Measurements from ENCODE around the gene INPP5A.

The INPP5A gene

DNA sequence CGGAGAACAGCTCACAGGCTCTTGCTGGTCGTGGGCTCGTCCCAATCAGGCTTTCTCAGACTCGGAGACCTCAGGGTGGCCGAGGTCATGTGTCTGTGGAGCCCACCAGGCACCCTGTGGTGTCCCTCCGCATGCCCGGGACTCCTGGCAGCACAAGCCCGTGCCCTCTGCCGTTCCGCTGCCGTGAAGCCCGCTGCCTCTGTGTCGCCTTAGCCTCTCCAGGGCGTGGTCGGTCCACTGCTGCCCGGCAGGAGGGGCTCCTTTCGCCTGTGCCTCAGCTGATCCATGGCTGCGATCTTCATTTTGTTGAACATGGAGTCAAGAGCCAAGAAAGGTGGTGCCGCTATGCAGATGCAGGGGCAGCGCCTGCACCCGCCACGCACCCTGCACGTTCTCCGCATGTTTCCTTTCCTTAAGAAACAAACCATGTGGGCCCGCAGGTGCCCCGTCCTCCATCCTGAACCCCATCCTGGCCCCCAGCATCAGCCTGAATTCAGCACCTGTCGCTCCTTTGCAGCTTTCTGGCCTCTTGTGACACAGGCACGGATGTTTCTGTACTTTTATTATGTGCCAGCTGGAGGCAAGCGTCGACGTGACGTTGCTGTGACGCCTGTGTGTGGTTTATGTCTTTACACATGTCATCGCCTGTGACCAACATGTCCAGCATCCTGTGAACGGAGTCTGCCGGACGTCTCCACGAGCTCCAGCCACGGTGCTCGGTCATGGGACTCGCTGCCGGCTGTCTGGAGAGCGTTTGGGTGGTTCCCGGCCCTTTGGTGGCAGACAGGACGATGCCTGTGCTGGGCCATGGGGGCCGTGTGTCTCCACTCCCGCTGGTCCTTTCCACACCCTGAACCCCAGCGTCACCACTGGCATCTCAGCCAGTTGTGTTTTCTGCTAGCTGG lies 178.4 kb downstream of the INPP5A start:
- TF ChIP-seq, protein P1, sequence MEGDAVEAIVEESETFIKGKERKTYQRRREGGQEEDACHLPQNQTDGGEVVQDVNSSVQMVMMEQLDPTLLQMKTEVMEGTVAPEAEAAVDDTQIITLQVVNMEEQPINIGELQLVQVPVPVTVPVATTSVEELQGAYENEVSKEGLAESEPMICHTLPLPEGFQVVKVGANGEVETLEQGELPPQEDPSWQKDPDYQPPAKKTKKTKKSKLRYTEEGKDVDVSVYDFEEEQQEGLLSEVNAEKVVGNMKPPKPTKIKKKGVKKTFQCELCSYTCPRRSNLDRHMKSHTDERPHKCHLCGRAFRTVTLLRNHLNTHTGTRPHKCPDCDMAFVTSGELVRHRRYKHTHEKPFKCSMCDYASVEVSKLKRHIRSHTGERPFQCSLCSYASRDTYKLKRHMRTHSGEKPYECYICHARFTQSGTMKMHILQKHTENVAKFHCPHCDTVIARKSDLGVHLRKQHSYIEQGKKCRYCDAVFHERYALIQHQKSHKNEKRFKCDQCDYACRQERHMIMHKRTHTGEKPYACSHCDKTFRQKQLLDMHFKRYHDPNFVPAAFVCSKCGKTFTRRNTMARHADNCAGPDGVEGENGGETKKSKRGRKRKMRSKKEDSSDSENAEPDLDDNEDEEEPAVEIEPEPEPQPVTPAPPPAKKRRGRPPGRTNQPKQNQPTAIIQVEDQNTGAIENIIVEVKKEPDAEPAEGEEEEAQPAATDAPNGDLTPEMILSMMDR (IDR thresholded peaks at IDR 0.05; ENCODE audit: extremely low read depth, insufficient read depth, missing control alignments), result no peak
- in situ Hi-C loops (cut with MboI; ENCODE audit: low pct_unique_long_range_greater_than_20kb, low sequenced_read_pairs, unreplicated experiment), result no loop called here
- no peak for DNase-seq (ENCODE audit: low spot score)

DNA sequence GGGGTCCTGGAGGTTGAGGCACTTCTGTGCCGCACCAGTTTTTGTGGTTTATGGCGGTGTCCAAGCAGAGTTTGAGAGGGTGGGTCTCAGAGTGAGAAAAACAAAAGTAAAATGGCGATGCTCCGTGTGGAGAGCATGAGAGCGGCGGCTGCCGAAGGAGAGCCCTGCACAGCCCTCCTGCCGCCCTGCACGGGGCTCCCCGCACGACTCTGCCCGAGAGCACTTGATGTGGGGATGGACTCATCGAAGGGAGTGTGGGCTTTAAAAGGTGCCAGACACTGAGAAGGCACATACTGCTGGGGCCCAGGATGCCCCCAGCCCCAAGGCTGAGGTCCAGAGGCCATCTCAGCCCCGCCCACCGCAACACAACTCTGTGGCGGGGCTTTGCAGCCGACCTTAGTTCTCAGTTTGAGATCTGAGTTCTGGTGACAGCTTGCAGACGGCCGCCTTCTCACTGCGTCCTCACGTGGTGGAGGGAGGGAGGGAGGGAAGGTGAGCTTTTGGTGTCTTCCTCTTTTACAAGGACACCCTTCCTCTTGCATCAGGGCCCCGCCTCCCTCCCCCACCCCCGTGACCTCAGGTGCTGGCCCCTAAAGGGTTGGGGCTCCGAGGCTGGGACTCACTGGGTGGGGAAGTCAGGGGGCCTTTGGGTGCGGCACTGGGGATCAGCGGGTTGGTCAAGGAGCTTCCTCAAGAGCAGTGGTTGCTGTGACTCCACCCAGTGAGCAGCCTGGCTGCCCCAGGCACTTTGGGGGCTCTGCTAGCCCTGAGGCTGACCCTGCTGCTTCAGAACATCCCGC lies 179.3 kb downstream of the INPP5A start:
- no peak for DNase-seq (ENCODE audit: low spot score)
- in situ Hi-C loops (cut with MboI; ENCODE audit: low pct_unique_long_range_greater_than_20kb, low sequenced_read_pairs, unreplicated experiment), result no loop called here
- TF ChIP-seq, protein P1 (IDR thresholded peaks at IDR 0.05; ENCODE audit: extremely low read depth, insufficient read depth, missing control alignments), result no peak

DNA sequence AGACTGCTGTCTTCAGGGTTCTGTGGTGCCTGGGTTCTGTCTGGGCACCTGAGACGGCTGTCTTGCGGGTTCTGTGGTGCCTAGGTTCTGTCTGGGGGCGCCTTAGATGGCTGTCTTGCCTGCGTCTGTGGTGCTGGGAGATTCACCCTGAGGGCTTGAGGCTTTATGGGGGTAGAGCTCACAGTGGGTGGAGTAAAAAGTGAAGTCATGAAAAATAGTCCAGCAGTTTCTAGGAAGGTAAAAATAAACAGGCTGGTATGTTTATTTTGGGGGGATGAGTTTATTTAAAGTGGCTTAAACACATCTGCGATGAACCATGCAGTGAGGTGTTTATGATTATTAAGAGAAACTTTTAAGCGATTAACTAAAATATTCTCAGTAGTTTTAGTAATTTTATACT lies 184.1 kb downstream of the INPP5A start:
- in situ Hi-C loops (cut with MboI; ENCODE audit: low pct_unique_long_range_greater_than_20kb, low sequenced_read_pairs, unreplicated experiment), result no loop called here
- DNase-seq (ENCODE audit: low spot score), result no peak
- TF ChIP-seq, protein P1 (IDR thresholded peaks at IDR 0.05; ENCODE audit: extremely low read depth, insufficient read depth, missing control alignments), result no peak

- in situ Hi-C loops (cut with MboI; ENCODE audit: low pct_unique_long_range_greater_than_20kb, low sequenced_read_pairs, unreplicated experiment), result no loop called here
- DNase-seq (ENCODE audit: low spot score), result no peak
- TF ChIP-seq, protein P1 (IDR thresholded peaks at IDR 0.05; ENCODE audit: extremely low read depth, insufficient read depth, missing control alignments), result no peak
Observed at GRCh38 chr10:132722394-132723329, 185.1 kb downstream of the INPP5A start.

GRCh38 chr10:132723330-132723970 lies 185.9 kb downstream of the INPP5A start:
- TF ChIP-seq, protein P1 (IDR thresholded peaks at IDR 0.05; ENCODE audit: extremely low read depth, insufficient read depth, missing control alignments), result no peak
- in situ Hi-C loops (cut with MboI; ENCODE audit: low pct_unique_long_range_greater_than_20kb, low sequenced_read_pairs, unreplicated experiment), result no loop called here
- no peak for DNase-seq (ENCODE audit: low spot score)

Measured in GM13977 (cell line).